HEK293 (cell line): ENCODE data around the gene ENOSF1.
A peak's percentile ranks its signal among the peaks of the same experiment; 100 is the strongest.

Experiments
- BCL11B ChIP-seq: fragments of 450-650 bp; formaldehyde crosslinking; IDR thresholded peaks from 2 replicates; pipeline ENCODE4 v1.5.1; 2016; ENCODE audit warnings: low read depth, missing biosample characterization, missing genetic modification characterization
- EGR2 ChIP-seq: fragments of 450-650 bp; formaldehyde crosslinking; IDR thresholded peaks from 2 replicates; pipeline ENCODE4 v1.5.1; 2016; ENCODE audit warnings: low read depth, missing biosample characterization, missing genetic modification characterization
- GLI4 ChIP-seq: fragments of 450-650 bp; formaldehyde crosslinking; IDR thresholded peaks from 2 replicates; pipeline ENCODE4 v1.5.1; 2016; ENCODE audit warnings: missing biosample characterization, missing genetic modification characterization
- GLIS1 ChIP-seq: fragments of 450-650 bp; formaldehyde crosslinking; IDR thresholded peaks from 2 replicates; pipeline ENCODE4 v1.5.1; 2016; ENCODE audit warnings: missing biosample characterization, missing genetic modification characterization
- GLIS2 ChIP-seq: fragments of 450-650 bp; formaldehyde crosslinking; IDR thresholded peaks from 2 replicates; pipeline ENCODE4 v1.5.1; 2016; ENCODE audit warnings: missing biosample characterization, missing genetic modification characterization
- IKZF3 ChIP-seq: fragments of 450-650 bp; IDR thresholded peaks from 2 replicates; pipeline ENCODE4 v1.5.0; 2018; ENCODE audit warnings: missing biosample characterization, mild to moderate bottlenecking, missing genetic modification characterization, moderate library complexity
- KLF10 ChIP-seq: fragments of 450-650 bp; IDR thresholded peaks from 2 replicates; pipeline ENCODE4 v1.5.1; 2018; ENCODE audit warnings: missing biosample characterization, mild to moderate bottlenecking, missing genetic modification characterization
- SALL2 ChIP-seq: fragments of 450-650 bp; formaldehyde crosslinking; IDR thresholded peaks from 2 replicates; pipeline ENCODE4 v1.5.0; 2017; ENCODE audit warnings: missing biosample characterization, mild to moderate bottlenecking, missing genetic modification characterization, borderline replicate concordance
- WT1 ChIP-seq: fragments of 450-650 bp; formaldehyde crosslinking; IDR thresholded peaks from 2 replicates; pipeline ENCODE4 v1.5.1; 2016; ENCODE audit warnings: missing biosample characterization, missing genetic modification characterization
- YY1 ChIP-seq: fragments of 450-650 bp; formaldehyde crosslinking; IDR thresholded peaks from 2 replicates; pipeline ENCODE4 v1.5.1; 2018; ENCODE audit warnings: missing biosample characterization, missing genetic modification characterization
- ZBTB7A ChIP-seq: fragments of 450-650 bp; formaldehyde crosslinking; IDR thresholded peaks from 2 replicates; pipeline ENCODE4 v1.5.1; 2016; ENCODE audit warnings: low read depth, missing biosample characterization, missing genetic modification characterization
- ZIC2 ChIP-seq: fragments of 450-650 bp; formaldehyde crosslinking; IDR thresholded peaks from 2 replicates; pipeline ENCODE4 v1.5.1; 2016; ENCODE audit warnings: missing biosample characterization, missing genetic modification characterization
- ZNF169 ChIP-seq: fragments of 450-650 bp; formaldehyde crosslinking; IDR thresholded peaks from 2 replicates; pipeline ENCODE4 v1.5.1; 2016; ENCODE audit warnings: missing biosample characterization, missing genetic modification characterization
- ZNF266 ChIP-seq: fragments of 450-650 bp; formaldehyde crosslinking; IDR thresholded peaks from 2 replicates; pipeline ENCODE4 v1.5.1; 2016; ENCODE audit warnings: missing biosample characterization, missing genetic modification characterization, low read depth
- ZNF324 ChIP-seq: fragments of 450-650 bp; formaldehyde crosslinking; IDR thresholded peaks from 2 replicates; pipeline ENCODE4 v1.5.1; 2016; ENCODE audit warnings: missing biosample characterization, missing genetic modification characterization
- ZNF350 ChIP-seq: fragments of 450-650 bp; formaldehyde crosslinking; IDR thresholded peaks from 2 replicates; pipeline ENCODE4 v1.5.0; 2017; ENCODE audit warnings: missing biosample characterization, mild to moderate bottlenecking, missing genetic modification characterization
- ZNF560 ChIP-seq: fragments of 450-650 bp; formaldehyde crosslinking; IDR thresholded peaks from 2 replicates; pipeline ENCODE4 v1.5.1; 2017; ENCODE audit warnings: missing biosample characterization, missing genetic modification characterization, borderline replicate concordance
- ZNF585B ChIP-seq: fragments of 450-650 bp; formaldehyde crosslinking; IDR thresholded peaks from 2 replicates; pipeline ENCODE4 v1.5.1; 2016; ENCODE audit warnings: missing biosample characterization, missing genetic modification characterization
- ZNF600 ChIP-seq: fragments of 450-650 bp; formaldehyde crosslinking; IDR thresholded peaks from 2 replicates; pipeline ENCODE4 v1.5.1; 2016; ENCODE audit warnings: missing biosample characterization, missing genetic modification characterization
- ZNF623 ChIP-seq: fragments of 450-650 bp; formaldehyde crosslinking; IDR thresholded peaks from 2 replicates; pipeline ENCODE4 v1.5.1; 2016; ENCODE audit warnings: missing biosample characterization, missing genetic modification characterization
- ZNF747 ChIP-seq: fragments of 450-650 bp; formaldehyde crosslinking; IDR thresholded peaks from 2 replicates; pipeline ENCODE4 v1.5.1; 2016; ENCODE audit warnings: missing biosample characterization, missing genetic modification characterization
- ZNF768 ChIP-seq: fragments of 450-650 bp; formaldehyde crosslinking; IDR thresholded peaks from 2 replicates; pipeline ENCODE4 v1.5.1; 2018; ENCODE audit warnings: missing biosample characterization, mild to moderate bottlenecking, missing genetic modification characterization
- ZNF792 ChIP-seq: fragments of 450-650 bp; formaldehyde crosslinking; IDR thresholded peaks from 2 replicates; pipeline ENCODE4 v1.5.1; 2016; ENCODE audit warnings: missing biosample characterization, missing genetic modification characterization
- ZSCAN30 ChIP-seq: fragments of 450-650 bp; IDR thresholded peaks from 2 replicates; pipeline ENCODE4 v1.5.1; 2018; ENCODE audit warnings: missing biosample characterization, mild to moderate bottlenecking, missing genetic modification characterization, moderate library complexity
- TF ChIP-seq, protein P1 (sequence below): fragments of 450-650 bp; formaldehyde crosslinking; IDR thresholded peaks from 2 replicates; pipeline ENCODE4 v1.5.1; 2016; ENCODE audit warnings: missing biosample characterization, missing genetic modification characterization
- TF ChIP-seq, protein P2 (sequence below): fragments of 450-650 bp; formaldehyde crosslinking; IDR thresholded peaks from 2 replicates; pipeline ENCODE4 v1.5.1; 2017; ENCODE audit warnings: missing biosample characterization, missing genetic modification characterization
- TF ChIP-seq, protein P3 (sequence below): fragments of 450-650 bp; IDR thresholded peaks from 2 replicates; pipeline ENCODE4 v1.5.1; 2018; ENCODE audit warnings: missing biosample characterization, missing genetic modification characterization
- TF ChIP-seq, protein P4 (sequence below): fragments of 450-650 bp; formaldehyde crosslinking; IDR thresholded peaks from 2 replicates; pipeline ENCODE4 v1.5.1; 2016; ENCODE audit warnings: missing biosample characterization, missing genetic modification characterization, borderline replicate concordance
- TF ChIP-seq, protein P5 (sequence below): fragments of 450-650 bp; formaldehyde crosslinking; IDR thresholded peaks from 2 replicates; pipeline ENCODE4 v1.5.1; 2016; ENCODE audit warnings: missing biosample characterization, missing genetic modification characterization
- TF ChIP-seq, protein P6 (sequence below): fragments of 450-650 bp; formaldehyde crosslinking; IDR thresholded peaks from 2 replicates; pipeline ENCODE4 v1.5.1; 2016; ENCODE audit warnings: missing biosample characterization, missing genetic modification characterization

The ENOSF1 gene

DNA sequence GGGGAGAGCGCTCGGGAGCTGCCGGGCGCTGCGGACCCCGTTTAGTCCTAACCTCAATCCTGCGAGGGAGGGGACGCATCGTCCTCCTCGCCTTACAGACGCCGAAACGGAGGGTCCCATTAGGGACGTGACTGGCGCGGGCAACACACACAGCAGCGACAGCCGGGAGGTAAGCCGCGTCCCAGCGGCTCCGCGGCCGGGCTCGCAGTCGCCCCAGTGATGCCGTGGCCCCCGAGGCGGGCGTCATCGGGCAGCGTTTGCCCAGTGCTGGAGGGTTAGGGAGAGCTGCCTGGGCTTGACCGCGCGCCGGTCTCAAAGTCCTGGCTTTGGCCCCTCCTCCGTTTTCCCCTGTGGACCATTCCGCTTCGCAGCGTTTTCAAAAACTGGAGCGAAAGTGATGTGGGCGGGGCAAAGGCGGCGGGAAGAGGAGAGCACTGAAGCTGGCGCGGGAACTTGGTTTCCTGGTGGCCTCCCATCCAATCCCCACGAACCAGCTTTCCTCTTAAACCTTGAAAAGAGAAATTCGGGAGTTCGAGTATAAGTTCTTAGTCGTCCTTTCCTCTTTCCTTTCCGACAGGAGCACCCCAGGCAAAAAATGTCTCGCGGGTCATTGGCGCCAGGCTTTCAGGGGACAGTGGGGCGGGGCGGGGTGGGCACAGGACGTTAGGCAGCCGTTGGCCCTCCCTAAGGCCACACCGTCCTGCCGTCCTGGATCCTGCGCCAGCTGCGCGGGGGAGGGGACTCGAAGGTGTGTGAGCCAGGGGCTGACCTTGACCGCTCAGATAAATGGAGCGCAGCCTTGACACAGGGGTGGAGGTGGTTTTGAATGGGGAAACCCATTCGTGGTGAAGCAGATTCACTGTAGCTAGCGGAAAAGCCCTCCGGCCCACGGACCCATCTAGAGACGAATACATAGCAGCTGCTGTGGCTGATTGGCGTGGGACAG is 54.2 kb downstream of the ENOSF1 start (continued):
- TF ChIP-seq IKZF3, result no peak; the same call in 1 of the 2 replicates
- TF ChIP-seq, protein P1, sequence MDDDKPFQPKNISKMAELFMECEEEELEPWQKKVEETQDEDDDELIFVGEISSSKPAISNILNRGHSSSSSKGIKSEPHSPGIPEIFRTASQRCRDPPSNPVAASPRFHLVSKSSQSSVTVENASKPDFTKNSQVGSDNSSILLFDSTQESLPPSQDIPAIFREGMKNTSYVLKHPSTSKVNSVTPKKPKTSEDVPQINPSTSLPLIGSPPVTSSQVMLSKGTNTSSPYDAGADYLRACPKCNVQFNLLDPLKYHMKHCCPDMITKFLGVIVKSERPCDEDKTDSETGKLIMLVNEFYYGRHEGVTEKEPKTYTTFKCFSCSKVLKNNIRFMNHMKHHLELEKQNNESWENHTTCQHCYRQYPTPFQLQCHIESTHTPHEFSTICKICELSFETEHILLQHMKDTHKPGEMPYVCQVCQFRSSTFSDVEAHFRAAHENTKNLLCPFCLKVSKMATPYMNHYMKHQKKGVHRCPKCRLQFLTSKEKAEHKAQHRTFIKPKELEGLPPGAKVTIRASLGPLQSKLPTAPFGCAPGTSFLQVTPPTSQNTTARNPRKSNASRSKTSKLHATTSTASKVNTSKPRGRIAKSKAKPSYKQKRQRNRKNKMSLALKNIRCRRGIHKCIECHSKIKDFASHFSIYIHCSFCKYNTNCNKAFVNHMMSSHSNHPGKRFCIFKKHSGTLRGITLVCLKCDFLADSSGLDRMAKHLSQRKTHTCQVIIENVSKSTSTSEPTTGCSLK (tag by site-specific recombination), result no peak
- no peak for TF ChIP-seq ZIC2 (tag by site-specific recombination)
- TF ChIP-seq ZNF585B (tag by site-specific recombination), result no peak
- TF ChIP-seq ZBTB7A (tag by site-specific recombination), result peak; percentile 66; the same call in 1 of the 2 replicates
- TF ChIP-seq GLIS2 (tag by site-specific recombination), result peak; percentile 37; the same call in 1 of the 2 replicates
- no peak for TF ChIP-seq SALL2 (tag by site-specific recombination)
- TF ChIP-seq, protein P2, sequence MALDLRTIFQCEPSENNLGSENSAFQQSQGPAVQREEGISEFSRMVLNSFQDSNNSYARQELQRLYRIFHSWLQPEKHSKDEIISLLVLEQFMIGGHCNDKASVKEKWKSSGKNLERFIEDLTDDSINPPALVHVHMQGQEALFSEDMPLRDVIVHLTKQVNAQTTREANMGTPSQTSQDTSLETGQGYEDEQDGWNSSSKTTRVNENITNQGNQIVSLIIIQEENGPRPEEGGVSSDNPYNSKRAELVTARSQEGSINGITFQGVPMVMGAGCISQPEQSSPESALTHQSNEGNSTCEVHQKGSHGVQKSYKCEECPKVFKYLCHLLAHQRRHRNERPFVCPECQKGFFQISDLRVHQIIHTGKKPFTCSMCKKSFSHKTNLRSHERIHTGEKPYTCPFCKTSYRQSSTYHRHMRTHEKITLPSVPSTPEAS, result no peak
- TF ChIP-seq ZNF792, result 0 out of 2 replicates have a peak, but pooled peaks have one; percentile 63
- no peak for TF ChIP-seq BCL11B (tag by site-specific recombination)
- TF ChIP-seq ZNF169, result no peak
- no peak for TF ChIP-seq ZNF350 (tag by site-specific recombination)
- TF ChIP-seq KLF10 (tag by site-specific recombination), result no peak
- TF ChIP-seq ZNF747 (tag by site-specific recombination), result no peak
- TF ChIP-seq ZNF768 (tag by site-specific recombination), result no peak
- TF ChIP-seq, protein P3, sequence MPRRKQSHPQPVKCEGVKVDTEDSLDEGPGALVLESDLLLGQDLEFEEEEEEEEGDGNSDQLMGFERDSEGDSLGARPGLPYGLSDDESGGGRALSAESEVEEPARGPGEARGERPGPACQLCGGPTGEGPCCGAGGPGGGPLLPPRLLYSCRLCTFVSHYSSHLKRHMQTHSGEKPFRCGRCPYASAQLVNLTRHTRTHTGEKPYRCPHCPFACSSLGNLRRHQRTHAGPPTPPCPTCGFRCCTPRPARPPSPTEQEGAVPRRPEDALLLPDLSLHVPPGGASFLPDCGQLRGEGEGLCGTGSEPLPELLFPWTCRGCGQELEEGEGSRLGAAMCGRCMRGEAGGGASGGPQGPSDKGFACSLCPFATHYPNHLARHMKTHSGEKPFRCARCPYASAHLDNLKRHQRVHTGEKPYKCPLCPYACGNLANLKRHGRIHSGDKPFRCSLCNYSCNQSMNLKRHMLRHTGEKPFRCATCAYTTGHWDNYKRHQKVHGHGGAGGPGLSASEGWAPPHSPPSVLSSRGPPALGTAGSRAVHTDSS (tag by site-specific recombination), result no peak
- TF ChIP-seq GLIS1 (tag by site-specific recombination), result no peak
- no peak for TF ChIP-seq ZNF623 (tag by site-specific recombination)
- TF ChIP-seq ZNF266, result no peak
- TF ChIP-seq, protein P4, sequence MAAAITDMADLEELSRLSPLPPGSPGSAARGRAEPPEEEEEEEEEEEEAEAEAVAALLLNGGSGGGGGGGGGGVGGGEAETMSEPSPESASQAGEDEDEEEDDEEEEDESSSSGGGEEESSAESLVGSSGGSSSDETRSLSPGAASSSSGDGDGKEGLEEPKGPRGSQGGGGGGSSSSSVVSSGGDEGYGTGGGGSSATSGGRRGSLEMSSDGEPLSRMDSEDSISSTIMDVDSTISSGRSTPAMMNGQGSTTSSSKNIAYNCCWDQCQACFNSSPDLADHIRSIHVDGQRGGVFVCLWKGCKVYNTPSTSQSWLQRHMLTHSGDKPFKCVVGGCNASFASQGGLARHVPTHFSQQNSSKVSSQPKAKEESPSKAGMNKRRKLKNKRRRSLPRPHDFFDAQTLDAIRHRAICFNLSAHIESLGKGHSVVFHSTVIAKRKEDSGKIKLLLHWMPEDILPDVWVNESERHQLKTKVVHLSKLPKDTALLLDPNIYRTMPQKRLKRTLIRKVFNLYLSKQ (tag by site-specific recombination), result no peak
- no peak for TF ChIP-seq ZNF560 (tag by site-specific recombination)
- no peak; the same call in 1 of the 2 replicates for TF ChIP-seq ZNF600
- TF ChIP-seq ZSCAN30 (tag by site-specific recombination), result no peak
- peak; percentile 70; the same call in 1 of the 2 replicates for TF ChIP-seq GLI4 (tag by site-specific recombination)
- no peak for TF ChIP-seq YY1 (tag by site-specific recombination)
- no peak for TF ChIP-seq ZNF324 (tag by site-specific recombination)
- TF ChIP-seq WT1 (tag by site-specific recombination), result 0 out of 2 replicates have a peak, but pooled peaks have one; percentile 9
- TF ChIP-seq, protein P5, sequence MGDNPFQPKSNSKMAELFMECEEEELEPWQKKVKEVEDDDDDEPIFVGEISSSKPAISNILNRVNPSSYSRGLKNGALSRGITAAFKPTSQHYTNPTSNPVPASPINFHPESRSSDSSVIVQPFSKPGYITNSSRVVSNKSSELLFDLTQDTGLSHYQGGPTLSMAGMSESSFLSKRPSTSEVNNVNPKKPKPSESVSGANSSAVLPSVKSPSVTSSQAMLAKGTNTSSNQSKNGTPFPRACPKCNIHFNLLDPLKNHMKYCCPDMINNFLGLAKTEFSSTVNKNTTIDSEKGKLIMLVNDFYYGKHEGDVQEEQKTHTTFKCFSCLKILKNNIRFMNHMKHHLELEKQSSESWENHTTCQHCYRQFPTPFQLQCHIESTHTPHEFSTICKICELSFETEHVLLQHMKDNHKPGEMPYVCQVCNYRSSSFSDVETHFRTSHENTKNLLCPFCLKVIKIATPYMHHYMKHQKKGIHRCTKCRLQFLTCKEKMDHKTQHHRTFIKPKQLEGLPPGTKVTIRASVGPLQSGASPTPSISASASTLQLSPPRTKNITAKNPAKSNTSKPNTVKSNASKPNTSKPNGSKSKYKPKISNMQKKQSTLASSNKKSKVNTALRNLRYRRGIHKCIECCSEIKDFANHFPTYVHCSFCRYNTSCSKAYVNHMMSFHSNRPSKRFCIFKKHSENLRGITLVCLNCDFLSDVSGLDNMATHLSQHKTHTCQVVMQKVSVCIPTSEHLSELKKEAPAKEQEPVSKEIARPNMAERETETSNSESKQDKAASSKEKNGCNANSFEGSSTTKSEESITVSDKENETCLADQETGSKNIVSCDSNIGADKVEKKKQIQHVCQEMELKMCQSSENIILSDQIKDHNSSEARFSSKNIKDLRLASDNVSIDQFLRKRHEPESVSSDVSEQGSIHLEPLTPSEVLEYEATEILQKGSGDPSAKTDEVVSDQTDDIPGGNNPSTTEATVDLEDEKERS (tag by site-specific recombination), result no peak
- TF ChIP-seq EGR2, result 0 out of 2 replicates have a peak, but pooled peaks have one; percentile 1
- TF ChIP-seq, protein P6, sequence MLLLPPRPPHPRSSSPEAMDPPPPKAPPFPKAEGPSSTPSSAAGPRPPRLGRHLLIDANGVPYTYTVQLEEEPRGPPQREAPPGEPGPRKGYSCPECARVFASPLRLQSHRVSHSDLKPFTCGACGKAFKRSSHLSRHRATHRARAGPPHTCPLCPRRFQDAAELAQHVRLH, result 0 out of 2 replicates have a peak, but pooled peaks have one; percentile 21
